H1 (cell line): Measurements from ENCODE around the gene GREB1. TPM values are rescaled to one million over a fixed set of nuclear protein-coding genes. Genes with fewer than 3 reads are reported as not detected.
A peak's percentile ranks its signal among the peaks of the same experiment; 100 is the strongest.

Experiments
- CTCF ChIA-PET: fragments of 300-600 bp; sonication (Branson Sonifier 250); formaldehyde crosslinking; loops from one replicate; lab custom pipeline; 2021; ENCODE audit not compliant: partially characterized antibody; lab: Charles Lee
- POLR2A ChIA-PET: fragments of 300-600 bp; sonication (Branson Sonifier 250); formaldehyde crosslinking; loops from one replicate; lab custom pipeline; 2021; ENCODE audit warnings: inconsistent platforms; ENCODE audit not compliant: partially characterized antibody; lab: Charles Lee
- DNase-seq, 2 experiments: peaks; one replicate each; pipeline versions ENCODE4 v3.0.0 to v3.0.0-alpha.2; 2010 to 2022; ENCODE audit warnings: low spot score in 2 of 2, low read depth in 1 of 2, mixed read lengths in 1 of 2
- FAIRE-seq: peaks from 2 replicates; lab custom pipeline; 2011; peaks lifted over from hg19 to GRCh38; lab: Jason Lieb, UNC
- H2AFZ ChIP-seq: 2 replicates; pipeline ENCODE4 v1.8.1; 2012; ENCODE audit warnings: low read length, inconsistent platforms
- H2AK5ac ChIP-seq: 2 replicates; pipeline ENCODE4 v1.6.1; 2013; ENCODE audit warnings: low read depth, low read length
- H2BK120ac ChIP-seq: replicated peaks from 2 replicates; pipeline ENCODE3; 2013; ENCODE audit warnings: low read depth, low read length, inconsistent platforms
- H2BK12ac ChIP-seq: 2 replicates; pipeline ENCODE4 v1.6.1; 2013; ENCODE audit warnings: low read depth, low read length
- H2BK15ac ChIP-seq: 2 replicates; pipeline ENCODE4 v1.6.1; 2013; ENCODE audit warnings: low read length
- H2BK20ac ChIP-seq: 2 replicates; pipeline ENCODE4 v1.6.1; 2013; ENCODE audit warnings: low read length
- H2BK5ac ChIP-seq: 2 replicates; pipeline ENCODE4 v1.6.1; 2013; ENCODE audit warnings: low read depth, low read length
- H3K14ac ChIP-seq: 2 replicates; pipeline ENCODE4 v1.6.1; 2013; ENCODE audit warnings: inconsistent platforms; ENCODE audit not compliant: insufficient read length
- H3K18ac ChIP-seq: 2 replicates; pipeline ENCODE4 v1.6.1; 2013; ENCODE audit warnings: low read length; ENCODE audit errors: extremely low read depth
- H3K23ac ChIP-seq: 2 replicates; pipeline ENCODE4 v1.6.1; 2013; ENCODE audit warnings: inconsistent platforms; ENCODE audit not compliant: insufficient read length
- H3K23me2 ChIP-seq: 2 replicates; pipeline ENCODE4 v1.6.1; 2013; ENCODE audit warnings: low read depth, low read length
- H3K27ac ChIP-seq: 2 replicates; pipeline ENCODE4 v1.6.1; 2011; ENCODE audit warnings: low read depth, low read length, inconsistent platforms
- H3K27me3 ChIP-seq, 4 experiments: replicated peaks in 1 of 4; 1 replicate in 1 of 4; 2 replicates in 3 of 4; pipeline versions ENCODE4 v1.6.1 to v1.8.1; 2011 to 2013; ENCODE audit warnings: low read length in 3 of 4, mild to moderate bottlenecking in 3 of 4, inconsistent platforms in 2 of 4, mixed read lengths in 2 of 4, moderate library complexity in 1 of 4; ENCODE audit not compliant: control insufficient read depth in 3 of 4, insufficient read depth in 3 of 4; ENCODE audit errors: extremely low read depth in 1 of 4
- H3K36me3 ChIP-seq, 4 experiments: 2 replicates each; pipeline versions ENCODE4 v1.6.1 to v1.8.1; 2011 to 2013; ENCODE audit warnings: mild to moderate bottlenecking in 4 of 4, low read length in 3 of 4, moderate library complexity in 2 of 4, control low read depth in 1 of 4, inconsistent platforms in 1 of 4; ENCODE audit not compliant: insufficient read depth in 4 of 4, control insufficient read depth in 2 of 4
- H3K4ac ChIP-seq: replicated peaks from 2 replicates; pipeline ENCODE3; 2013; ENCODE audit warnings: low read length, low read depth, mixed read lengths, inconsistent platforms; ENCODE audit not compliant: insufficient read length
- H3K4me1 ChIP-seq, 4 experiments: replicated peaks in 1 of 4; 1 replicate in 1 of 4; 2 replicates in 3 of 4; pipeline versions ENCODE4 v1.6.1 to v1.8.1; 2011 to 2013; ENCODE audit warnings: low read length in 3 of 4, inconsistent platforms in 2 of 4, mixed read lengths in 1 of 4; ENCODE audit not compliant: insufficient read depth in 4 of 4, control insufficient read depth in 3 of 4
- H3K4me2 ChIP-seq, 2 experiments: 2 replicates each; pipeline versions ENCODE4 v1.6.1 to v1.8.1; 2011 to 2013; ENCODE audit warnings: low read depth in 2 of 2, low read length in 2 of 2, control low read depth in 1 of 2, inconsistent platforms in 1 of 2, mild to moderate bottlenecking in 1 of 2; ENCODE audit not compliant: insufficient read depth in 1 of 2
- H3K4me3 ChIP-seq, 4 experiments: fragments of 200-600, 300-600 bp in 1 of 4; sonication (generic), shearing (Covaris generic), sonication (Bioruptor Twin) in 1 of 4; 2 replicates each; pipeline versions ENCODE4 v1.5.1 to v1.8.1; 2011 to 2016; ENCODE audit warnings: low read length in 4 of 4, low read depth in 3 of 4, control low read depth in 2 of 4, inconsistent platforms in 2 of 4, mild to moderate bottlenecking in 2 of 4, mixed read lengths in 1 of 4, moderate library complexity in 1 of 4; ENCODE audit not compliant: insufficient read depth in 2 of 4; ENCODE audit errors: extremely low read depth in 1 of 4
- H3K56ac ChIP-seq: replicated peaks from 2 replicates; pipeline ENCODE3; 2013; ENCODE audit warnings: low read depth, mild to moderate bottlenecking, mixed read lengths, low read length, inconsistent platforms; ENCODE audit not compliant: insufficient read length
- H3K79me1 ChIP-seq: 2 replicates; pipeline ENCODE4 v1.6.1; 2013; ENCODE audit warnings: low read depth, low read length, control low read depth
- H3K79me2 ChIP-seq, 2 experiments: 2 replicates each; pipeline versions ENCODE4 v1.6.1 to v1.8.1; 2012 to 2013; ENCODE audit warnings: low read length in 2 of 2, mild to moderate bottlenecking in 2 of 2, inconsistent platforms in 1 of 2; ENCODE audit not compliant: insufficient read depth in 2 of 2, control insufficient read depth in 1 of 2
- H3K9ac ChIP-seq, 4 experiments: replicated peaks in 1 of 4; 1 replicate in 1 of 4; 2 replicates in 3 of 4; pipeline versions ENCODE4 v1.6.1 to v1.8.1; 2011 to 2013; ENCODE audit warnings: low read depth in 3 of 4, low read length in 3 of 4, control low read depth in 2 of 4, mild to moderate bottlenecking in 2 of 4, moderate library complexity in 2 of 4, inconsistent platforms in 1 of 4; ENCODE audit errors: extremely low read depth in 1 of 4
- H3K9me3 ChIP-seq, 2 experiments: 2 replicates each; pipeline versions ENCODE4 v1.6.1 to v1.8.1; 2012 to 2013; ENCODE audit warnings: mild to moderate bottlenecking in 2 of 2, moderate library complexity in 2 of 2, control low read depth in 1 of 2, inconsistent platforms in 1 of 2, low read depth in 1 of 2, low read length in 1 of 2, mixed read lengths in 1 of 2; ENCODE audit not compliant: insufficient read depth in 2 of 2
- H4K20me1 ChIP-seq, 2 experiments: replicated peaks in 1 of 2; 2 replicates each; pipeline versions ENCODE3 to v1.8.1; 2011 to 2013; ENCODE audit warnings: inconsistent platforms in 2 of 2, low read length in 2 of 2, mild to moderate bottlenecking in 1 of 2; ENCODE audit not compliant: insufficient read depth in 2 of 2, control insufficient read depth in 1 of 2
- H4K5ac ChIP-seq: 2 replicates; pipeline ENCODE4 v1.6.1; 2013; ENCODE audit warnings: low read length, low read depth, mixed read lengths, inconsistent platforms; ENCODE audit not compliant: insufficient read length
- H4K8ac ChIP-seq: 2 replicates; pipeline ENCODE4 v1.8.0; 2013; ENCODE audit warnings: mild to moderate bottlenecking, moderate library complexity, low read length, inconsistent platforms; ENCODE audit not compliant: insufficient read depth; ENCODE audit errors: extremely low read depth
- H4K91ac ChIP-seq: replicated peaks from 2 replicates; pipeline ENCODE3; 2013; ENCODE audit warnings: low read length, mixed read lengths, inconsistent platforms; ENCODE audit not compliant: insufficient read length
- E2F6 ChIP-seq: IDR thresholded peaks from 2 replicates; pipeline ENCODE4 v1.6.1; 2012; ENCODE audit warnings: inconsistent platforms
- TBP ChIP-seq: IDR thresholded peaks from 2 replicates; pipeline ENCODE4 v1.6.1; 2011; ENCODE audit warnings: low read depth, low read length, improper control_type of control experiment
- WGBS, 2 experiments: shearing (Covaris generic) in 1 of 2; methylation state at CpG; one replicate each; pipeline versions ENCODE4 v1.1.6 to v1.1.7; 2013 to 2015; ENCODE audit warnings: low lambda C conversion rate in 2 of 2, mixed read lengths in 2 of 2, inconsistent platforms in 1 of 2, low coverage in 1 of 2, missing lambda C conversion rate in 1 of 2; ENCODE audit not compliant: insufficient replicate concordance in 2 of 2, insufficient coverage in 1 of 2, insufficient read length in 1 of 2; ENCODE audit errors: extremely low coverage in 1 of 2, missing lambda C conversion rate in 1 of 2; 5-methylcytosine and 5-hydroxymethylcytosine counted together
- polyA plus RNA-seq, 7 experiments: library from polyadenylated mRNA; depleted of rRNA in 3 of 7; stranded (reverse) in 5 of 7; unstranded in 2 of 7; fragments of >200 nt in 5 of 7; fragments of 200-250 nt in 2 of 7; gene quantifications; 1 replicate in 5 of 7; 2 replicates in 1 of 7; 4 replicates in 1 of 7; pipeline versions ENCODE4 v1.2.1 to v1.2.3, GENCODE V29; 2011 to 2013; ENCODE audit warnings: missing spikeins in 2 of 7, mixed read lengths in 2 of 7
- total RNA-seq: library from RNA; stranded (reverse); fragmentation: NEBNext Ultra II Directional; extraction: Animal tissue kit (Norgen Biotek cat#: 25700); gene quantifications from 2 replicates; pipeline ENCODE4 v1.2.1, GENCODE V29; 2021

Gene GREB1
- total and polyA plus RNA-seq, 2 of the 8 experiments (the other 6 are each of a cell fraction or from before 2014, with no cell fraction given) = 7.9 to 43.4 TPM

- H2AFZ ChIP-seq = no peak overlapping the region
- H3K27ac ChIP-seq = no peak overlapping the region
Observed at GRCh38 chr2:11582612-11582861, 48.7 kb downstream of the GREB1 start.

More at GRCh38 chr2:11582612-11582861, 48.7 kb downstream of the GREB1 start:
- DNase-seq (no peak), FAIRE-seq (no peak)
- Histone ChIP-seq H4K5ac (no peak overlapping the region), H3K27me3 (no peaks in the 10 kb centered on the region), H3K4me3 (no peak overlapping the region), H3K9me3 (no peaks in the 10 kb centered on the region), H4K91ac (no peak overlapping the region), H4K8ac (peak overlapping the region; percentile 15; the same call in 1 of the 2 replicates), H3K23me2 (no peaks in the 10 kb centered on the region), H3K56ac (no peak overlapping the region), H3K4me1 (peaks cover 2 to 6% (median 5%) of the 10 kb centered on the region in 4 experiments; a peak in 5 of 7 replicates), H3K14ac (no peak overlapping the region), H2BK12ac (no peak overlapping the region; the same call in 1 of the 2 replicates), H2BK20ac (no peak overlapping the region), H3K23ac (no peak overlapping the region), H2AK5ac (no peak overlapping the region), H3K79me2 (no peaks in the 10 kb centered on the region), H3K18ac (no peak overlapping the region), H3K79me1 (no peaks in the 10 kb centered on the region), H3K9ac (no peak overlapping the region), H4K20me1 (no peaks in the 10 kb centered on the region), H3K4me2 (no peak overlapping the region), H3K4ac (no peak overlapping the region), H2BK120ac (no peak overlapping the region), H3K36me3 (peaks cover 0 to 3% (median 0%) of the 10 kb centered on the region in 4 experiments; a peak in 2 of 8 replicates), H2BK15ac (no peak overlapping the region), H2BK5ac (no peak overlapping the region)
- CTCF ChIA-PET = interaction anchor here (0.6 to 19.6 kb wide), 50 partner anchors 9 to 766 kb away, joined by 3 to 558 read pairs (median 8); partner anchors contain the start of genes E2F6 and GREB1
- WGBS, 2 experiments = 71% methylated on average over 11 of the region's 11 CpGs; no CpG with 5 or more reads in 1 of the 2 experiments
- TF ChIP-seq E2F6 (no peak), TBP (no peak)
- POLR2A ChIA-PET = interaction anchor here (1.0 to 1.5 kb wide), 6 partner anchors 11 to 109 kb away, joined by 3 to 7 read pairs (median 4); no protein-coding TSS in a partner anchor
